Vagina (tissue), 2 donors: ENCODE measurements around the gene STEAP3.

Source experiments
- POLR2A ChIP-seq, 2 donors: fragments of 450-650 bp; IDR thresholded peaks; one replicate each; pipeline ENCODE4 v1.6.1; 2017; ENCODE audit warnings: antibody characterized with exemption in 2 of 2, mild to moderate bottlenecking in 2 of 2, moderate library complexity in 2 of 2
- POLR2AphosphoS5 ChIP-seq, 2 donors: sonication (generic); formaldehyde crosslinking; IDR thresholded peaks; one replicate each; pipeline ENCODE4 v1.9.0; 2017; ENCODE audit warnings: antibody characterized with exemption in 2 of 2, mild to moderate bottlenecking in 2 of 2, low read depth in 1 of 2; ENCODE audit not compliant: insufficient read depth in 1 of 2
- TF ChIP-seq, protein P1 (sequence below), 3 experiments: fragments of 450-650 bp in 2 of 3; fragments of 200-600 bp in 1 of 3; sonication (generic) in 1 of 3; IDR thresholded peaks; one replicate each; pipeline ENCODE4 v1.5.1; 2017 to 2019; ENCODE audit warnings: antibody characterized with exemption in 3 of 3, mild to moderate bottlenecking in 2 of 3, moderate library complexity in 2 of 3

DNA sequence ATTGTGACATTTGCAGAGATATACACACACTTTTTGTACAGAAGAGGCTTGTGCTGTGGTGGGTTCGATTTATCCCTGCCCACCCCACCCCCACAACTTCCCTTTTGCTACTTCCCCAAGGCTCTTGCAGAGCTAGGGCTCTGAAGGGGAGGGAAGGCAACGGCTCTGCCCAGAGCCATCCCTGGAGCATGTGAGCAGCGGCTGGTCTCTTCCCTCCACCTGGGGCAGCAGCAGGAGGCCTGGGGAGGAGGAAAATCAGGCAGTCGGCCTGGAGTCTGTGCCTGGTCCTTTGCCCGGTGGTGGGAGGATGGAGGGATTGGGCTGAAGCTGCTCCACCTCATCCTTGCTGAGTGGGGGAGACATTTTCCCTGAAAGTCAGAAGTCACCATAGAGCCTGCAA is 40.0 kb downstream of the STEAP3 start:
- TF ChIP-seq, protein P1, sequence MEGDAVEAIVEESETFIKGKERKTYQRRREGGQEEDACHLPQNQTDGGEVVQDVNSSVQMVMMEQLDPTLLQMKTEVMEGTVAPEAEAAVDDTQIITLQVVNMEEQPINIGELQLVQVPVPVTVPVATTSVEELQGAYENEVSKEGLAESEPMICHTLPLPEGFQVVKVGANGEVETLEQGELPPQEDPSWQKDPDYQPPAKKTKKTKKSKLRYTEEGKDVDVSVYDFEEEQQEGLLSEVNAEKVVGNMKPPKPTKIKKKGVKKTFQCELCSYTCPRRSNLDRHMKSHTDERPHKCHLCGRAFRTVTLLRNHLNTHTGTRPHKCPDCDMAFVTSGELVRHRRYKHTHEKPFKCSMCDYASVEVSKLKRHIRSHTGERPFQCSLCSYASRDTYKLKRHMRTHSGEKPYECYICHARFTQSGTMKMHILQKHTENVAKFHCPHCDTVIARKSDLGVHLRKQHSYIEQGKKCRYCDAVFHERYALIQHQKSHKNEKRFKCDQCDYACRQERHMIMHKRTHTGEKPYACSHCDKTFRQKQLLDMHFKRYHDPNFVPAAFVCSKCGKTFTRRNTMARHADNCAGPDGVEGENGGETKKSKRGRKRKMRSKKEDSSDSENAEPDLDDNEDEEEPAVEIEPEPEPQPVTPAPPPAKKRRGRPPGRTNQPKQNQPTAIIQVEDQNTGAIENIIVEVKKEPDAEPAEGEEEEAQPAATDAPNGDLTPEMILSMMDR (IDR thresholded peaks at IDR 0.05): no peak
- TF ChIP-seq POLR2AphosphoS5 (IDR thresholded peaks at IDR 0.05; ENCODE audit: insufficient read depth in 1 of 2, low read depth in 1 of 2) (no peak), POLR2A (IDR thresholded peaks at IDR 0.05) (no peak)
